ENCODE results near the gene FRMD5.
A peak's percentile ranks its signal among the peaks of the same experiment; 100 is the strongest.
"Not testable (repeated sequence)": the region's sequence is repeated elsewhere in the genome, so short reads cannot be mapped to it uniquely, and the experiment has no call there.

FRMD5 gene

DNA sequence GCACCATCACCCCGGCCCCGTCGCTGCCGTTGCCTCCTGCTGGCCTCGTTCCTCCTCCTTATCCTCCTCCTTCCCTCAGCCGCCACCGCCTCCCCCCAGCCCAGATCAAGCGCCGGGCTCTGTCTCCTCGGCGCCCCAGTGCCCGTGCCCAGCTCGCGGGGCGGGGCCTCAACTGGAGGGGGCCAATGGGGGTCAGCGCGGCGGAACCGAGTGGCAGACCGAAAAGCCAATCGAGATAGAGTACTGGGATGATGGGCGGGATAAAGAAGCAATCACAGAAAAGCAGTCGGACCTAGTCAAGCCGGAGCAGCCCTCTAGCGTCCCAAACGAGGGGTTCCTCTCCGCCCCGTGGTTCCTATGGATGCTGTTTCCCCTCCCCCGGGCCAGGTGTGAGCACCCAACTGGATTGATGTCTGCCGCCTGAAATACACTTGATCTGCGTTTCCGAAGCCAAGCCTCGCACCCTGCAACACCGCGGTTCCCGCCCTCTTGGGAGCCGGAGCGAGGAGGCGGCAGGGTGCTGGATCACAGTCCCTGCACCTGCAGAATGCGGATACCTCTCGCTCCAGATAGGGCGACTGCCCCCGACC lies at the start of gene FRMD5:
FRMD5 (minus strand) TSS at position 121 of the 590 bp plus-strand sequence.
- peak in 1 of 2 donors; percentile 18 for DNase-seq

DNA sequence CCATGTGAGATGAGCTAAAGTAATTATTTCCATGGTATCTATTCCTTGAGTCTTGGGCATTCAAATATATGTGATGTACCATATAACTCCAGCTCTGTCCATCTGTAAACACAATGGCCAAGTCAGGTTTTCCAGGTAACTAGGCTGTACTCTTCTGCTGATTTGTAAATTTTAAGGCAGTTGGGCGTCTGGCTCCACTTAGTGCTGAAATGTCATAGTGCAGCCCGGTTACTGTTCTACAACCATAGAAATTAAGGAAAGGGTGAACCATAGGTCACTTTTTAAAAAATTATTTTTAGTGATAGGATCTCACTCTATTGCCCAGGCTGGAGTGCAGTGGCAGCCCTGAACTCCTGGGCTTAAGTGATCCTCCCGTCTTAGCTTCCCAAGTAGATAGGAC lies 48.8 kb upstream of the FRMD5 start:
- DNase-seq: no peak

DNA sequence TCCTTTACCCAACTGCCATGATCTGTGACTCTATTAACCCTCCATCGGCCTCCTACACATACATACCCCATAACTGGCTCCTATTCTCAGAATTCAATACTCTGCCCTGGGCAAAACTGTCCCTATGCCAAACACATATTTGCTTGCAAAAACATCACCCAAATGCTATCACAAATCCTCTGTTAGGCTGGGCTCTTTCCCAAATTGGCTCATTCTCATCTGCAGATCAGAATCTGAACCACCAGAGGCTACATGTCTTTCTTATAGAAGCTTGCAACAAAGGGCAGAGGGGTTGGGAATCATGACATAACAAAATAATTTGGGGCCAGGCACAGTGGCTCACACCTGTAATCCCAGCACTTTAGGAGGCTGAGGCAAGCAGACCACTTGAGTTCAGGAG lies 48.1 kb upstream of the FRMD5 start:
- no peak for DNase-seq

DNA sequence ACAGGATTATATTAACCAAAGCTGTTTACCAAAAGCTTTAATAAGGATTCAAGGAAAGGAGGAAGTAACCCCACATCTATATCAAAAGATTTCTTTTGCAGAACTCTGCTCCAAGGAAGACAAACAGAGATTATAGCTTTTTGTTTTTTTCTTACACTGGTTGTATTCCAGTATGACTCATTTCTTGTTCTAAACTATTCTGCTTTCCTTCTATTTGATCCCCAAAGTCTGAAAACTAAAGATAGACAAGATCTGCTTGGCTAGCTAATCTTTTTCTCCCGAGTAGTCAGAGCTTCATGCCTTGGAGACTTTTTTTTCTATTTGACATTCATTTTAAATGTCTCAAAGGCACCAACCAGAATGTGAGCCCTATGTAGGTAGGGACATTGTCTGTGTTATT lies 36.8 kb upstream of the FRMD5 start:
- DNase-seq: no peak

DNA sequence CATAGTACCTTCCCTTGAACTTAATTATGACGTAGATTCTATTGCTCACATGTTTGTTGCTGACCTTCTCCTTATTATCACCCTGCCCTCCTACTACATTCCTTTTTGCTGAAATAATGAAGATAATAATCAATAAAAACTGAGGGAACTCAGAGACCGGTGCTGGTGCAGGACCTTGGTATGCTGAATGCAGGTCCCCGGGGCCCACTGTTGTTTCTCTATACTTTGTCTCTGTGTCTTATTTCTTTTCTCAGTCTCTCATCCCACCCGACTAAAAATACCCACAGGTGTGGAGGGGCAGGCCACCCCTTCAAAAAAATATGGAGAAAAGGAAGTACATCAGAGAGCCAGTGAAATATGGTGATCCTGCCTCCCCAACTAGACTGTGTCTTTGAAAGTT lies 34.2 kb upstream of the FRMD5 start:
- DNase-seq: not testable (repeated sequence)

DNA sequence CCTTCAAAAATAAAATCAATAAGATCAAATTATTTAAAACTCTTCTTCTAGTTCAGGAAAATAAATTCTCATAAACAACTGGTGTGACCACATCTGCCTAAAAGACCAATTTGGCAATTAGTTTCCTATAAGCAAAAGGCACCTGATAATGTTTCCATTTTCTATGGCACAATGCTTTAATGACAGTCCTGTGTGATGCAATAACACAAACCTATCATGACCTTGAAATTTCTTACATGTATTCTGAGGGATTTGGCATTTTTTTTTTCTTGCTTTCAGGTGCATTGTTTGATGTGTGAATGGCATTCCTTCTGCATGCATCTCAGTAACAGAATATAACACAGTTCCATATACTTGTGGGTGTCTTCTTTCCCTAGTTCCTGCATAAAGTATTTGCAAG lies 32.5 kb upstream of the FRMD5 start:
- no peak for DNase-seq

DNA sequence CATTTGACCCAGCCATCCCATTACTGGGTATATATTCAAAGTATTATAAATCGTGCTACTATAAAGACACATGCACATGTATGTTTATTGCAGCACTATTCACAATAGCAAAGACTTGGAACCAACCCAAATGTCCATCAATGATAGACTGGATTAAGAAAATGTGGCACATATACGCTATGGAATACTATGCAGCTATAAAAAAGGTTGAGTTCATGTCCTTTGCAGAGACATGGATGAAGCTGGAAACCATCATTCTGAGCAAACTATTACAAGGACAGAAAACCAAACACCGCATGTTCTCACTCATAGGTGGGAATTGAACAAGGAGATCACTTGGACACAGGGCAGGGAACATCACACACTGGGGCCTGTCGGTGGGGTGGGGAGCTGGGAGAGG lies 31.9 kb upstream of the FRMD5 start:
- DNase-seq: not testable (repeated sequence)

DNA sequence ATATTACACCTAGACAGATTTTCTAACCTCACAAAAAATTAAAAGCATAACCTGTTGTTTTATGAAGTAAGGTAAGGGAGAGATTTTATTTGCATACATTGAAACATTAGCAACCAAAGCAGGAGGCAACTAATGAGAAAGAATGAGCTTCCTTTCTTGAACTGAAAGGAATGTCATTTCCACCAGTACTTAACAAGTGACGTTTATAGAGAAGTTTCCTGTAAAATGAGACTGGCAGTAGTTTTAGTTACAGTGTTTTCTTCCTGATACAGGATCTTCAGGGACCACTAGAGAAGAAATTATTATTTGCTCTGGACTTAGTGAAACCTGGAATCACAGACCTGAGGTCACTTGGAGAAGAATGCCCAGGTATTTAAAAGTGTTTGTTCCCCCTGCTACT lies 27.4 kb upstream of the FRMD5 start:
- DNase-seq: no peak

DNA sequence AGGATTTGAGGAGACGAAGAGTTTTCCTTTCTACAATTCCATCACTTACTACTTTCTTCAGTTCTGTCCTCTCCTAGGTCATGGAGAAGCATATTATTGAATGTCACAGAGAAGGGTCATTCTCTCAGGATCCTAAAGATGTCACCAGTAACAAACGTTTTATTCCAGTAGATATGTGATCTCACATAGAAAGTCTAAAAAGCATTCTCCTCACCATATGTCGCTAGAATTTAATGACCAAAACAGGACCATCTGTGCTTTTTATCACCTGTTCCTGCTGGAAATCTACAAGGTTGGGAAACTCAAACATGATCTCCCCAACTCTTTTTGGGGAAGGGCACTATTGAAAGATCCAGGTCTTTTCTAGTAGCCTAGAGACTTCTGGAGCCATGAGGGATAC lies 24.0 kb upstream of the FRMD5 start:
- no peak for DNase-seq

DNA sequence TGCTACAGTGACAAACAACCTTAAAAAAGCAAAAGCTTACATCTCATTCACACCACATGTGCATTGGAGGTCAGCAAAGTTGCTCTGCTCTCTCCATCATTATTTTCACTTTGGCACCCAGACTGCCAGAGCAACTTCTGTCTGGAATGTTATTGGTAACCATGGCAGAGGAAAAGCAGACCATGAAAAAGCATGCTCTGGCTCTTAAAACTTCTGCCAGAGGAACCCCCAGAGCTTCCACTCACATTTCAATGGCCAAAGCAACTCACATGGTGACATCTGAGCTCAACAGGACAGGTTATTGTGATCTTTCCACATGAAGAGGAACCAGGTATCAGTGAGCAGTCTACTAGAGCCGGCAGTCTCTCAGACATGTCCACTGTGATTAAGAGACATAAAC lies 21.9 kb upstream of the FRMD5 start:
- no peak for DNase-seq

DNA sequence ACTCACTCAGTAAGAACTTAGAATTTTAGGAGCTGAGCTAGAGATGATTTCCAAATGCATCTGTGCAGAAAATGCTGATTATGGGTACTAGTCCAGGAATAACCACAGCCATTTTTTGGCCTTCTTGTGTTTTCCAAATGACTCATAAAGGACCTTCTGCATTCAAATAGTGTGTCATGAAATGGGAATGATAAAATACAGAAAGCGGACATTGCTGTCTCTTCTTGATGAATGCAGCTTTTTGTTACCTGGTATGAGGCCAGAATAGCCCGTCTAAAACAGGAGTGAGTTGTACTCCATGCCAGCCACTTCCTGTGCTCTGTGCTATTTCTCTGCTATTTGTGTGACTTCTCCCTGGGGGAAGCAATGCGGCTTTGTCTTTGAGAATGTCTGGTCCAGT lies 20.5 kb upstream of the FRMD5 start:
- no peak for DNase-seq

DNA sequence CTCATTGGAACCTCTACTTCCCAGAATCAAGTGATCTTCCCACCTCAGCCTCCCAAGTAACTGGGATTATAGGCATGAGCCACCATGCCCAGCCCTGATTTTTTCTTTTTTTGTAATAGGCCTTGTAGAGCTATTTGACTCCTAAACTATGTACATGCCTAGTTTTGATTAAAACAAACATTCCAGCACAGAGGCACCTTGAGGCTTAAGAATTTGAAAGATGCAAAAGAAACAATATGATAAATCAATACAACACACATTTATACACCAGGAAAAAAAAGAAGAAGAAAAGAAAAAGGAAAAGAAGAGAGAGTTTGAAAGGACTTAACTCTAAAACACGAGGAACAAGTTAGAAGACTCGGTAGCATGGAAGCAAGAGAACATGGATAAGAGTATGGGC lies 13.9 kb upstream of the FRMD5 start:
- DNase-seq: no peak

DNA sequence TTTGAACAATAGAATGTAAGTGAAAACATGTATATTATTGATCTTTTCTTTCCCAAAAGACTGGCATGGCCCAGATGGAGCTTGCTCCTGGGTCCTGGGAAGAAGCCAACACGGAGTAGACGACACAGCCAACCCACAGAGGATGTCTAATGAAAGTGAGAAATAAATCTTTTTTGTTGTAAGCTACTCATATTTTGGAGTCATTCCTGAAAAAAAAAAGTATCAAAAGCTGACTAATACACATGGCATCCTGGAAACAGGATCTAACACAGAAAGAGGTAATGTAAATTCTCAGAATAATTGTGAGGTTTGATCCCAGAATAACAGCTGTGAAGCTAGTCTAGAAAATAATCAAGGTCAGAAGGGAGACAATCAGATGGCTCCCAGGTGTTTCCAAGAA lies 12.6 kb upstream of the FRMD5 start:
- no peak for DNase-seq

DNA sequence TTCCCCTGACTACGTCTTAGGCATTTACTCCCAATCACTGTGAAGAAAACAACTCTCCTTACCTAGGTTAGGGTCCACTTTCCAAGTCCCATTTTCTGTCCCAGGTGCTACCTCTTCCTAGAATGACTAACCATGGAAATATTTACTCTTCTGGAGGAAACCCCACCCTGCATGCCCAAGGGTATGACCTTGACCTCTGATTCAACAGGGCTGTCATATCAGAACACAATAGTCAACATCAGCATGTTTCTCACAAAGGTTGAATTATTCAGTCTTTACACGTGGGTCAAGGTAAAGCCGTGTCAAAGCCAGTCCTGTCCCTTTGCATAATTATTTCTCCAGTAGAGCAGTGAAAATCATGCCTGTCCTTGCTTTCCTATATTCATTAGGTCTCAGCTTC lies 4.3 kb upstream of the FRMD5 start:
- no peak for DNase-seq

DNA sequence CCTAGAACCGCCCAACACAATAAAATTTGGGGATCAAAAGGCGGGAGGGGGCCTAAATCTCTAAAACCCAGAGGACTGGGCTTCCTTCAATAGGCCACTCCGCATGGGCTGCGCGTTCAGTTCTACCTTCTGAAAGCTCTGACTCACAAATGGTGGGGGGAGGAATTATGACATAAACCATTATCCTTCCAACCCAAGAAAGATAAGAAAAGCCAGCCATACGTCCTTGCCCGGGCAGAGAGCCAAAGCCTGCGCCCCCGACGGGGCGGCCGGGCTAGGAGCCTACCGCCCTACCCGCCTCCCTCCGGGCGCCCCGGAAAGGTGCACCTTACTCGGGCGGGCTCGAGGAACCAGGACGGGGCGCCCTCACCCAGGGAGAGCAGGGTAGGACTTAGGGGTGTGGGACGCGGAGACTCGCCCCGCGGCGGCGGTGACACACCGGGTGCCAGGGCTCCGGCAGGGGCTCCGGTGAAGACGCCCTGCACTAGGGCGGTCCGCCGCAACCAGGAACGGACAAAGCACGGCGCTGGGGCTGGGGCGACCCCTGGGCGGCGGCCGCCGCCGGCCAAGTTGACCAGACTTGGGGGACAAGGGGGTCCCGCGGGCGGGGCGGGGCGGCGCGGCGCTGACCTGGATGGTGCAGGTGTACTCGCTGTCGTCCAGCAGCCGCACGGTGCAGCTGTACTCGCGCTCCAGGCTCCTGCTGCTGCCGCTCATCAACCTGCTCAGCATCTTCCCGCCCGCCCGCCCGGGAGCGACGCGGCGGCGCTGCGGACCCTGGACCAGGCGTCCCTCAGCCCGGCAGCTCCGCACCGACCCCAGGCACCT lies 534 bp downstream of the FRMD5 start:
- DNase-seq: no peak

DNA sequence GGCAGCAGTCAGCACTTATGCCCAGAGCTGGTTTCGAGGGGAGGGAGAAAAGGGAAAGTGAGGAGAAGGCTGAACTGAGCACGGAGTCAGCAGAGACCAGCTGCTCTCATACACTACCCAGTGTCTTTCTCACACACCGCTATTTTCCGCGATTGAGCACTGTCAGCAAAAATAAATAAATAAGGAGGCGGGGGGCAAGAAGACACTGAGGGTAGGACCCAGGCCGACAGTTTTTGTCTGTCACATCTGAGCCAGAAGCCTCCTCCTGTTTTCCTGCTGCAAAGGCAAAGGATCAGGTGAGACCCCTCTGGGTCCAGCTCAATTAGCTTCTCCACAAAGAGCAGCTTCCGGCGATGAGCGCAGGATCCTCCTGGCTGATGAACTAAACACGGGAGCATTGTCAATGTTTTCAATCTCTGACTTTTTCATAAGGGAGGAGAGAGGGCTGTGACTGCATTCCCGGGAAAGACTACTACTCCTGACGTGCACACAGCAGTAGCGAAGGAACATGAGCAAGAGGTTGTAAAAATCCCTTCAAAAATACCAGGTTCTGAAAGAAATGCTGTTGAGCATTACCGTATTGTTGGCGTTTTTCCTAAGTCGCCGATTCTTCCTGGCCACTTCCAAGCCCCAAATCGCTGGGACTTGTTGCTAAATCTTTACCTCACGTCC lies 1.3 kb downstream of the FRMD5 start:
- no peak for DNase-seq

DNA sequence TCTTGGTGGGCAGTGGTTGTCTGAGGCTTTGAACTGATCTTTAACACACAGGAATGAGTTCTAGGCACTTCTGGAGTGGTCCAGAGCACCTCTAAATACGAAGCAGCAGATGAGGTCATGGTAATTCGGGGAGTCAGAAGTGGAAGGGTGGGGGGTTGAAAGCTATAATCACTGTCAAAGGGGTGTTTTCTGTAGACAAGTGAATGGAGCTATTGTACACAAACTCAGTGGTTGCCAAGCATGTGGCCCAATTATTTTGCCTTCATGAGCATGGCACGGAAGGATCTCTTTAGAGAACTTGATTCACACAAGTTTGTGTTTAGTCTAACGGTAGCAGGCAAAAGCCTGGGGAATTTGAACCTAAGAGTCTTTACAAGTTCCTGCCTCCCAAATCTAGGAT lies 6.3 kb downstream of the FRMD5 start:
- no peak for DNase-seq

DNA sequence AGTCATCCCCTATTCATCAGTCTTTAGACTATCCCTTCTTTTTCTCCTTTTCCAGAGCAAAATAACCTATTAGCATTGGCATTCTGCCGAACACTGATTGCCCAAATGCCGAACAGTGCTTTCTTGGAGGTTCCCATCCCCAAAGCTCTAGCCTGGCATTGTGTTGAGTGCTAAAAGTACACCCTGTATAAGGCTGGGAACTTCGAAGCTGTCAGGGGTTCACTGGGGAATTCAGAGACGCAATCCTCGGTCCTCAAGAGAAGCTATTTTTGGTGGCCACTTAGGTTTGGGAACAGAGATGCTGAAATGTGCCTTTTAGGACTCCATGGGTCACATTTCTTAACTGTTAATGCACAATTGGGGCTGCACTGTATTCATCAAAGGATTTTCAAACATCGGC lies 8.4 kb downstream of the FRMD5 start:
- no peak for DNase-seq

DNA sequence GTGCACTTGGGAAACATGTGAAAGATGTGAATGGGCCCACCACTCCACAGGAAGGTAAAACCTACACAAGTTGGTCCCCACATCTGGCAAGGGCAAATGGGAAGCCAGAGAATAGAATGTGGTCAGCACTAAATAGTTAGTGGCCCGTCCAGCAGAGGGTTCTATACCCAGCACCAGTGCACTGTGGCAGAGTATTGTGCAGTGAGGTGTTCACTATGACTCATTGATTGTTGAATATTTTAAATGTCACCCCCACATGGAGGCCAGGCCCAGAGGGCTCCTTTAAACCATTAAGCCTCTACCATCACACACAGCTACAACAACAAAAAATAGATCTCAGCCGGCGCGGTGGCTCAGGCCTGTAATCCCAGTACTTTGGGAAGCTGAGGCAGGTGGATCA lies 11.7 kb downstream of the FRMD5 start:
- DNase-seq: no peak

DNA sequence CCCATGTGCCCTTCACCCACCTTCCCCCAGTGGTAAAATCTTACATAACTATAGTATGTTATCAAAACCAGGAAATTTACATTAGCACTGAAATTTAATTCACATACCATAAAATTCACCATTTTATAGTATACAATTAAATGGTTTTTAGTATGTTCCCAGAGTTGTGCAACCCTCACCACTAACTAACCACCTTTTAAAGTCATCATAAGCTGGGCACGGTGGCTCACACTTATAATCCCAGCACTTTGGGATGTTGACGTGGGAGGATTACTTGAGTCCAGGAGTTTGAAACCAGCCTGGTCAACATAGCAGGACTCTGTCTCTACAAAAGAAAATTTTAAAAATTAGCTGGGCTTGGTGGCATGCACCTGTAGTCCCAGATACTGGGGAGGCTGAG lies 13.7 kb downstream of the FRMD5 start:
- DNase-seq: no peak

DNA sequence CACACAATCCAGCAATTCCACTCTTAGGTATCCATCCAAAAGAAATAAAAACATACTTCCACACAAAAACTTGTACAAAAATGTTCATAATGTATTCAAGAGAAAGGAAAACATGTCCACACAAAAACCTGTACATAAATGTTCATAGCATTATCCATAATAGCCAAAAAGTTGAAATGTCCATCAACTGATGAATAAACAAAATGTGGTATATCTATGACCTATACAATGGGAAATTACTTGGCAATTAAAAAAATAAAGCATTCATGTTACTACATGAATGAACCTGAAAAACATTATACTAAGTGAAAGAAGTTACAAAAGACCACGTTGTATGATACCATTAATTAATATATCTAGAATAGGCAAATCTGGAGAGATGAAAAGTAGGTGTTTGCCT lies 17.9 kb downstream of the FRMD5 start:
- no peak for DNase-seq

DNA sequence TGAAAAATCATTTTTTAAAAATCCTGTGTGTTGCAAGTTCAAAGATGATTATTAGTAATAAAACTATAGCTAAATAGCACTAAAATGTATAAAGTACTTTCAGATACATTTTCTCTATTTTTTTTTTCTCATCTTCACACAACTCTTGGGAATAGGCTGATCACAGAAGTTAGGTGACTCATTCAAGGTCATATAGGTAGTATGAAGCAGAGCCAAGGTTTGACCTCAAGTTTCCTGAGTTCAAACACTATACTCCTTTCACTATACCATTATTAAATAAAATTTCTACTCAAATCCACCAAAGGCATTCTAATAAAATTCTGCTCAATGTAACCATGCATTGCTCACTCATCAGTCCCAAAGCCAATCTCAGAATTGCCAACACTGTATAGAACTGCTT lies 21.3 kb downstream of the FRMD5 start:
- DNase-seq: no peak

DNA sequence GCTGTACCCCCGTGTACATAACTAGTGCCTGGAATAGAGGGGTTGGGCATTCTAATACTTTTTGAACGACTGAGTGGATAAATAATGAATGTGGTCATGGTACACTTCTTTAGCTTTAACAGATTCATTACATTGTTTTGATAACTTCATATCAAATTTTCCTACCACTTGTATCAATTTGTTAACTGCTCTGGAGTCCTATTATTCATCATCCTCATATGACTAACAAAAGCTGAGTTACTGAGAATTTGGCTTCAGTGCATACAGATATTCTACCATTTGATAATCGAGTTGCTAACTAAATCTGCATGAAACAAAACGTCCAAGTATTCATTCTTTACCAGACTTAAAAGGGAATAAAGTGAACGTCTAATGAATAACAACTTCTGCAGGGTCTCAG lies 31.7 kb downstream of the FRMD5 start:
- DNase-seq: no peak

DNA sequence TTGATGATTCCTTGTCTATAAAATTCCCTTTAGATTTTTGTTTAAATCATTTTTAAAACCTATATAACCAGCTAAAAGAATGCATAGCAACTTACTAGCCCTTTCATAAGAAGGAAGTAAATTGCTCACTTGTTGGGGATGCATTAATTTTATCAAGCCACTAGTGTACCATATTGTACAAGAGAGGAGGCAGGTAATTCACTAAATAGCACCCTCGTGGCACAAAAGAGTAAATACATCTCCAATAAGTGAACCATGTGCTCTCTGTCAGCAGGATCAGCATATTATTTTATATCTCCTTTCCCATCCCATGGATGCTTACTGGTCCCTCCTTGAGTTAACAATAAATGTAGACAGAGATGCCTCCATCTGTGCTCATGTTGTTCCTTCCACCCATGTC lies 34.3 kb downstream of the FRMD5 start:
- no peak for DNase-seq

Measured in bone marrow (tissue), 2 donors.